MCF 10A (cell line): ENCODE data around the gene PHLPP1. TPM values are rescaled to one million over a fixed set of nuclear protein-coding genes. Genes with fewer than 3 reads are reported as not detected.

Experiments used
- BruUV-seq: library from RNA; stranded (reverse); fragments of 400-500 nt; replicated peaks from 2 replicates; lab custom pipeline; 2021; lab: Mats Ljungman, UMichigan
- CTCF ChIA-PET: fragments of 300-600 bp; sonication (Branson Sonifier 250); formaldehyde crosslinking; extraction: SDS; loops from one replicate; lab custom pipeline; 2021; ENCODE audit warnings: antibody characterized with exemption, inconsistent platforms; lab: Yijun Ruan, JAX
- POLR2A ChIA-PET: fragments of 300-600, 350-650 bp; sonication (Branson Sonifier 250); formaldehyde crosslinking; extraction: SDS; loops from one replicate; lab custom pipeline; 2020; ENCODE audit warnings: antibody characterized with exemption, inconsistent platforms; lab: Yijun Ruan, JAX
- DNase-seq: peaks from one replicate; pipeline ENCODE4 v3.0.0-alpha.2; 2018; ENCODE audit not compliant: unreplicated experiment
- H3K27ac Mint-ChIP-seq: one replicate; pipeline ENCODE4 v1.8.0; 2022; ENCODE audit warnings: mild to moderate bottlenecking, low read depth, mixed read lengths; ENCODE audit not compliant: unreplicated experiment
- H3K27me3 Mint-ChIP-seq: one replicate; pipeline ENCODE4 v1.8.0; 2022; ENCODE audit warnings: mixed read lengths; ENCODE audit not compliant: insufficient read depth, unreplicated experiment
- H3K36me3 Mint-ChIP-seq: one replicate; pipeline ENCODE4 v1.8.0; 2022; ENCODE audit warnings: mild to moderate bottlenecking, moderate library complexity, mixed read lengths; ENCODE audit not compliant: insufficient read depth, unreplicated experiment
- H3K4me1 Mint-ChIP-seq: one replicate; pipeline ENCODE4 v1.8.0; 2022; ENCODE audit warnings: mixed read lengths; ENCODE audit not compliant: insufficient read depth, unreplicated experiment
- H3K4me3 Mint-ChIP-seq: one replicate; pipeline ENCODE4 v1.8.0; 2022; ENCODE audit warnings: mild to moderate bottlenecking, moderate library complexity, mixed read lengths; ENCODE audit not compliant: unreplicated experiment
- H3K9me3 Mint-ChIP-seq: one replicate; pipeline ENCODE4 v1.8.0; 2022; ENCODE audit warnings: mixed read lengths; ENCODE audit not compliant: unreplicated experiment
- intact Hi-C: fragments of 100-400 bp; cut with micrococcal nuclease; formaldehyde crosslinking; loops from 2 replicates; pipeline ENCODE4 v1.14.1; 2022
- total RNA-seq: library from RNA; stranded (reverse); gene quantifications from 2 replicates; pipeline ENCODE4 v1.2.3, GENCODE V29; 2022
- TF ChIP-seq, protein P1 (sequence below): fragments of 200-600 bp; IDR thresholded peaks from one replicate; pipeline ENCODE4 v1.8.0; 2022; ENCODE audit warnings: antibody characterized with exemption, mild to moderate bottlenecking; ENCODE audit not compliant: unreplicated experiment

PHLPP1 gene
- total RNA-seq, 1 experiment from 2014 or later, result 13.1 TPM

- no TSS peak for BruUV-seq
- H3K4me1 Mint-ChIP-seq, result peaks cover 13% of the 10 kb centered on the region
- DNase-seq, result no peak
- no peaks in the 10 kb centered on the region for H3K9me3 Mint-ChIP-seq
- no peaks in the 10 kb centered on the region for H3K27me3 Mint-ChIP-seq
- TF ChIP-seq, protein P1, sequence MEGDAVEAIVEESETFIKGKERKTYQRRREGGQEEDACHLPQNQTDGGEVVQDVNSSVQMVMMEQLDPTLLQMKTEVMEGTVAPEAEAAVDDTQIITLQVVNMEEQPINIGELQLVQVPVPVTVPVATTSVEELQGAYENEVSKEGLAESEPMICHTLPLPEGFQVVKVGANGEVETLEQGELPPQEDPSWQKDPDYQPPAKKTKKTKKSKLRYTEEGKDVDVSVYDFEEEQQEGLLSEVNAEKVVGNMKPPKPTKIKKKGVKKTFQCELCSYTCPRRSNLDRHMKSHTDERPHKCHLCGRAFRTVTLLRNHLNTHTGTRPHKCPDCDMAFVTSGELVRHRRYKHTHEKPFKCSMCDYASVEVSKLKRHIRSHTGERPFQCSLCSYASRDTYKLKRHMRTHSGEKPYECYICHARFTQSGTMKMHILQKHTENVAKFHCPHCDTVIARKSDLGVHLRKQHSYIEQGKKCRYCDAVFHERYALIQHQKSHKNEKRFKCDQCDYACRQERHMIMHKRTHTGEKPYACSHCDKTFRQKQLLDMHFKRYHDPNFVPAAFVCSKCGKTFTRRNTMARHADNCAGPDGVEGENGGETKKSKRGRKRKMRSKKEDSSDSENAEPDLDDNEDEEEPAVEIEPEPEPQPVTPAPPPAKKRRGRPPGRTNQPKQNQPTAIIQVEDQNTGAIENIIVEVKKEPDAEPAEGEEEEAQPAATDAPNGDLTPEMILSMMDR, result no peak
- no peak overlapping the region for H3K4me3 Mint-ChIP-seq
- no peaks in the 10 kb centered on the region for H3K36me3 Mint-ChIP-seq
- ChIA-PET CTCF (no interaction called here), POLR2A (interaction anchor here (0.7 to 1.2 kb wide), 4 partner anchors 9 to 34 kb away, joined by 3 read pairs; no protein-coding TSS in a partner anchor)
- intact Hi-C loops, result no loop called here
- H3K27ac Mint-ChIP-seq, result no peak overlapping the region
These were observed 18.9 kb downstream of the PHLPP1 start for GRCh38 chr18:62734290-62734689.

DNA sequence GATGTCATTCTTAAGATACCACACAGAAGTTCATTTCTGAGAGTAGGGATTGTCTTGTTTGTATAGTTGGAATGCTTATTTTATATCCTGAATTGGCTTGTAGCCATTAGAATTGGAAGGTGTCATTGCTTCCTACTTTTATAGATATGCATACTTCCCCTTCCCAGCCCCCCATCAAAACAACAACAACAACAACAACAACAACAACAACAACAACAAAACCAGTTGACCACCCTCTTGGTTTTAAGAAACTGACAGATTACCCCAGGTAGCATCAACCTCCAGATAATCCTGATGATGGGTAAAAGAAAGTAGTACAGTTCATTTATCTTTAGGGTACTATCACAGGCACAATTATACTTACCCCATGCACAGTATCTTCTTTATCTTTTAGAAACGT is 20.0 kb downstream of the PHLPP1 start:
- Mint-ChIP-seq H3K36me3 (no peaks in the 10 kb centered on the region), H3K27me3 (no peaks in the 10 kb centered on the region), H3K9me3 (no peaks in the 10 kb centered on the region), H3K4me1 (peaks cover 18% of the 10 kb centered on the region), H3K4me3 (no peak overlapping the region), H3K27ac (no peak overlapping the region)
- BruUV-seq, result no TSS peak
- ChIA-PET CTCF (interaction anchor here (0.7 kb wide), 1 partner anchor 20 kb away, joined by 3 read pairs; no protein-coding TSS in a partner anchor), POLR2A (interaction anchor here (0.9 to 1.0 kb wide), 2 partner anchors 10 to 16 kb away, joined by 3 read pairs; no protein-coding TSS in a partner anchor)
- DNase-seq, result no peak
- intact Hi-C loops, result no loop called here
- TF ChIP-seq, protein P1, result no peak

DNA sequence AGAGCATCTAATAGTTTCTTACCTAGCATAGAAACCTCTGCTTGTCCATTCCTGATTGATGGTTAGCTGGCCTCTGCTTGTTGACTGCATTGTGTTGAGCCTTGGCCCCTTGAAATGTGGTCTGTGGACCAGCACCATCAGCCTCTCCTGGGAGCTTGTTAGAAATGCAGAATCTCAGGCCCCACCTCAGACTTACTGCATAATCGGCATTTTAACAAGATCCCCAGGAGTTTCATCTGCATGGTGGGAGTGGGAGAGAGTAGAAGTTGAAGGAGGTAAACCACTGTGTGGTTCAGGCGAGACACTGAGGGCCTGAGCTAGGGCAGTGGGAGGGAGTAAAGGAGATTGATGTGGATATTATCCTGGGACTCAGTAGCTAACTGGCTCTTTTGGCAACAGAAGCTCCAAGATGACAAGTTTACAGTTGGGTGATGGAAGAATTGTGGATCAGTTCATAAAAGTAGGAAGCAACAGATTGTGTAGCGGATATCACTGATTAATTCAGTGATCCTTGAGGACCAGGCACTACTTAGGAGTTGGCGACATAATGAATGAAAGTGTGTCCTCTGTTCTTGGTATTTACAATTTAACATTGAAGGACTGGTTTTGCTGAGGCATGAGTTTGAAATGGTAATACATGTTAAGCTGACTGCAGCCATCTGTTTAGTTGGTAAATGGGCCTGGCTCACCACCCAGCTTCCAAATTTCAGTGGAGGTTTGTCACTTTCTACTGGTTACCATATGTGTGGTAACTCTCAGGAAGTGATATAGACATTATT is 20.9 kb downstream of the PHLPP1 start:
- H3K27ac Mint-ChIP-seq, result no peak overlapping the region
- ChIA-PET CTCF (interaction anchor here (0.7 to 0.9 kb wide), 3 partner anchors 10 to 19 kb away, joined by 3 read pairs; no protein-coding TSS in a partner anchor), POLR2A (interaction anchor here (0.7 to 1.0 kb wide), 5 partner anchors 13 to 30 kb away, joined by 3 to 5 read pairs (median 3); no protein-coding TSS in a partner anchor)
- TF ChIP-seq, protein P1, result no peak
- peaks cover 19% of the 10 kb centered on the region for H3K4me1 Mint-ChIP-seq
- H3K9me3 Mint-ChIP-seq, result no peaks in the 10 kb centered on the region
- no peak overlapping the region for H3K4me3 Mint-ChIP-seq
- no peaks in the 10 kb centered on the region for H3K27me3 Mint-ChIP-seq
- DNase-seq, result no peak
- intact Hi-C loops, result no loop called here
- no TSS peak for BruUV-seq
- H3K36me3 Mint-ChIP-seq, result no peaks in the 10 kb centered on the region

DNA sequence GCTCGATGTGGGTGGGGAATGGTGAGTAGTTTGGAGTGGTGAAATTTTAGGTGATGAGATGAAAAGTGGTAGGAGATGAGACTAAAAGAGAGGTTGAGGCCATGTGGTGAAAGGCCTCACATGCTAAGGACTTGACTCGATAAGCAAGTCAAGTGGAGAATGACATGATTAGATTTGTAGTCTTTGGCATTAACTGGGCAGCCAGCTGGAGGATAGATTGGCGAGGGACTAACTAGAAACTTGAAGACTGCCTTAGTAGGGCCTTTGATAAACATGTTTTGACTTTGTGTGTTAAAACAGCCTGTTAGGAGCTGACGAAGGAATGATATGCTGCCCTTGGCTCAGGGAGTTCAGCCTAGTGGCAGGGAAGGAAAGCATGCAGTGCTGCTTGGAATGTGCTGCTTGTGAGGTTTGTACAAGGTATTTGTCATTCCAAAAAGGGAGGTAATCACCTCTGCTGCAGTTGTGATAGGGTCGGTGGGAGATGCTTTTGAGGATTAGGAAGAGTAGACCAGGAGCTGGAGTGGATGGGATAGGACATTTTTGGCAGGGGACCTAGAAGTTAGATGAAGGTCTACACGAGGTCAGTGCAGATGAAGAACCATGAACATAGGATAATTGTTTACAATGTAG is 22.0 kb downstream of the PHLPP1 start:
- ChIA-PET POLR2A (interaction anchor here (1.0 kb wide), 1 partner anchor 18 kb away, joined by 3 read pairs; no protein-coding TSS in a partner anchor), CTCF (interaction anchor here (0.7 kb wide), 1 partner anchor 220 kb away, joined by 3 read pairs; no protein-coding TSS in a partner anchor)
- intact Hi-C loops, result no loop called here
- Mint-ChIP-seq H3K4me1 (peaks cover 26% of the 10 kb centered on the region), H3K36me3 (no peaks in the 10 kb centered on the region), H3K9me3 (no peaks in the 10 kb centered on the region), H3K27ac (no peak overlapping the region), H3K4me3 (no peak overlapping the region), H3K27me3 (no peaks in the 10 kb centered on the region)
- TF ChIP-seq, protein P1, result no peak
- DNase-seq, result no peak
- BruUV-seq, result no TSS peak
